ENCODE measurements around the gene RUNDC3A.
A peak's percentile ranks its signal among the peaks of the same experiment; 100 is the strongest.

DNA sequence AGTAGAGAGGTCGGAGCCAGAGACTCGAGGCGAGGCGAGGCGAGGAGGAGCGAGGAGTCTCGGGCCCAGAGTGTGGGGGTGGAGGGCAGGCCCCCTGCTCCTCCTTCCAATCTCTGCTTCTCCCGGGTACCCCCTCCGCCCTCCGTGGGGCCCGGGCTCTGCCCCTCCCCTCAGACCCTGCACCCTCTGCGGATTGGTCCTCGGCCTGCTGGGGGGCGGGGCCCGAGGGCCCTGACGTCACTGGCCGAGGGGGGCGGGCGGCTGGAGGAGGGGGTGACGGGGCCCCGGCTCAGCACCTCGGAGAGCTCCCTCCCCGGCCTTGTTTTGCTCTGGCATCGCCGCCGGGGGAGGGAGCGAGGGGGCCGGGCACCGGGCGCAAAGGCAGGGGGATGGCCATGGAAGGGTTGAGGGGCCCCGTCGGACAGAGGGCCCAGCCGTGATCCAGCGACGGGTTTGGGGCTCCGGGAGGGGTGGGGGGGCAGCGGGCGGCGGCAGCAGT lies at the start of gene RUNDC3A:
- TF ChIP-seq, protein P1, sequence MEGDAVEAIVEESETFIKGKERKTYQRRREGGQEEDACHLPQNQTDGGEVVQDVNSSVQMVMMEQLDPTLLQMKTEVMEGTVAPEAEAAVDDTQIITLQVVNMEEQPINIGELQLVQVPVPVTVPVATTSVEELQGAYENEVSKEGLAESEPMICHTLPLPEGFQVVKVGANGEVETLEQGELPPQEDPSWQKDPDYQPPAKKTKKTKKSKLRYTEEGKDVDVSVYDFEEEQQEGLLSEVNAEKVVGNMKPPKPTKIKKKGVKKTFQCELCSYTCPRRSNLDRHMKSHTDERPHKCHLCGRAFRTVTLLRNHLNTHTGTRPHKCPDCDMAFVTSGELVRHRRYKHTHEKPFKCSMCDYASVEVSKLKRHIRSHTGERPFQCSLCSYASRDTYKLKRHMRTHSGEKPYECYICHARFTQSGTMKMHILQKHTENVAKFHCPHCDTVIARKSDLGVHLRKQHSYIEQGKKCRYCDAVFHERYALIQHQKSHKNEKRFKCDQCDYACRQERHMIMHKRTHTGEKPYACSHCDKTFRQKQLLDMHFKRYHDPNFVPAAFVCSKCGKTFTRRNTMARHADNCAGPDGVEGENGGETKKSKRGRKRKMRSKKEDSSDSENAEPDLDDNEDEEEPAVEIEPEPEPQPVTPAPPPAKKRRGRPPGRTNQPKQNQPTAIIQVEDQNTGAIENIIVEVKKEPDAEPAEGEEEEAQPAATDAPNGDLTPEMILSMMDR (IDR thresholded peaks at IDR 0.05): peak in 1 of 3 experiments; percentile 10
- TF ChIP-seq POLR2AphosphoS5 (IDR thresholded peaks at IDR 0.05): peak in 1 of 2 donors; percentile 43
- no peak for TF ChIP-seq EP300 (IDR thresholded peaks at IDR 0.05)
- TF ChIP-seq POLR2A (IDR thresholded peaks at IDR 0.05; ENCODE audit: low read depth): no peak
